ENCODE results near the gene TCF7L1.
"Not testable (repeated sequence)": the region's sequence is repeated elsewhere in the genome, so short reads cannot be mapped to it uniquely, and the experiment has no call there.

TCF7L1 gene

GRCh38 chr2:85143463-85144082 lies 10.4 kb downstream of the TCF7L1 start:
- POLR2A ChIA-PET: interaction anchor here (0.7 kb wide), 1 partner anchor 21 kb away, joined by 3 read pairs; no protein-coding TSS in a partner anchor
- CTCF ChIA-PET: interaction anchor here (0.8 to 2.9 kb wide), 7 partner anchors 11 to 157 kb away, joined by 3 to 8 read pairs (median 5); no protein-coding TSS in a partner anchor
- no peak for DNase-seq (ENCODE audit: low read depth, low spot score)
- no peak for TF ChIP-seq CTCF (IDR thresholded peaks at IDR 0.05; ENCODE audit: insufficient read depth, low read length, missing control alignments)
- H3K4me3 ChIP-seq (ENCODE audit: low read depth, low read length): no peak overlapping the region

DNA sequence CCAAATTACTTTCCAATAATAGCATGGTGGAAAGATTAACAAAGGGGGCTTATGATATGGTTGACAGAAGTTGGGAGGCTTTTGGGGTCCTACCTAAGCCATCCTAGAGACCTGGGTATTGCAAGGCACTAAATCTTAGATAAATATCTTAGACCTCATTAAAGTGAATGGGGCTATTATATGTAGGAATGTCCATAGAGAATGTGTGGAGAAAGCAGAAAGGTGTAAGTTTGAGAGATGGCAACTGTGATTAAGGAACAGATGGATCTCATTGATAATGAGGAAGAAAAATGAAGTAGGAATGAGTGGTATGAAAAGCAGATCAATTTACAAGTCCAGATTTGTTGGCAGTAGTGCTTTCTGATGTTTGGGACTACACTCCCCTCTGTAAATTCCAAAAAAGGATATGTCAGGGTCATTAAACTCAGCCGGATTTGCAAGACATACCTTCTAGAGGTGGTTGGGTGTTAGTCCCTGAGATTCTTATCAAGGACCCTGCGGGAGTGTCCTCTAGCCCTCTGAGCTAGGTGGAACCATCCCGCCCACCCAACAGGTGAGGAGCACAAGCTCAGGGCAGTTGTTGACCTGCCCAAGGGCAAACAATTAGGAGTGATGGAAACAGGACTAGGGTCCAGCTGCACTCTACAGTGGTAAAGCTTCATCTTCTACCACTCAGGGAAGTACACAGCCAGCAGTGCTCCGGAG lies 12.1 kb downstream of the TCF7L1 start:
- ChIA-PET POLR2A (no interaction called here), CTCF (interaction anchor here (0.9 to 1.8 kb wide), 2 partner anchors 10 to 140 kb away, joined by 3 to 7 read pairs; no protein-coding TSS in a partner anchor)
- DNase-seq (ENCODE audit: low read depth, low spot score): no peak
- TF ChIP-seq CTCF (IDR thresholded peaks at IDR 0.05; ENCODE audit: insufficient read depth, low read length, missing control alignments): no peak
- H3K4me3 ChIP-seq (ENCODE audit: low read depth, low read length): no peak overlapping the region

- DNase-seq (ENCODE audit: low read depth, low spot score): no peak
- no peak overlapping the region for H3K4me3 ChIP-seq (ENCODE audit: low read depth, low read length)
- ChIA-PET CTCF (interaction anchor here (1.0 kb wide), 1 partner anchor 8 kb away, joined by 3 read pairs; no protein-coding TSS in a partner anchor), POLR2A (no interaction called here)
- no peak for TF ChIP-seq CTCF (IDR thresholded peaks at IDR 0.05; ENCODE audit: insufficient read depth, low read length, missing control alignments)
These were observed 15.0 kb downstream of the TCF7L1 start for GRCh38 chr2:85148190-85148589.

DNA sequence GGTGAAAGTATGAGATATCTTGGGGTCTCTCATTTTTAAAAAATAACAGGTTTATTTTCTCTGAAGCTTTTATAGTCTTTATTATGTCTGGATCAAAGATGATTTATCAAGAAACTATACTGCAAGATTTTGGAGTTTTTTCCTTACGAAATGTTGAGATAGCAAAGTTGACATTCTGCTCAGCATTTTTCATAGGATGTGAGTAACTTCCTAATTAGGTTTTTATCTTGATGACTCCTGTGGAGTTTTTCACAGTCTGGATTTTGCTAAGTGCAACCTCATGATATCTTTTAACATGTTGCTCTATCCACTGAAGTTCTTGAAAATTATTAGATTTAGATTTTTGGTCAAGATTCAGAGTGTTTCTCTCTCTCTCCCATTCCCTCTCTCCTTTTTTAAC lies 17.8 kb downstream of the TCF7L1 start:
- ChIA-PET POLR2A (no interaction called here), CTCF (interaction anchor here (0.6 to 2.5 kb wide), 4 partner anchors 11 to 134 kb away, joined by 3 to 11 read pairs (median 6); no protein-coding TSS in a partner anchor)
- no peak for DNase-seq (ENCODE audit: low read depth, low spot score)
- TF ChIP-seq CTCF (IDR thresholded peaks at IDR 0.05; ENCODE audit: insufficient read depth, low read length, missing control alignments): no peak
- no peak overlapping the region for H3K4me3 ChIP-seq (ENCODE audit: low read depth, low read length)

- no peak for DNase-seq (ENCODE audit: low read depth, low spot score)
- CTCF ChIA-PET: interaction anchor here (2.4 kb wide), 1 partner anchor 9 kb away, joined by 10 read pairs; no protein-coding TSS in a partner anchor
- H3K4me3 ChIP-seq (ENCODE audit: low read depth, low read length): no peak overlapping the region
- POLR2A ChIA-PET: no interaction called here
- TF ChIP-seq CTCF (IDR thresholded peaks at IDR 0.05; ENCODE audit: insufficient read depth, low read length, missing control alignments): no peak
These were observed 19.7 kb downstream of the TCF7L1 start for GRCh38 chr2:85152895-85153294.

DNA sequence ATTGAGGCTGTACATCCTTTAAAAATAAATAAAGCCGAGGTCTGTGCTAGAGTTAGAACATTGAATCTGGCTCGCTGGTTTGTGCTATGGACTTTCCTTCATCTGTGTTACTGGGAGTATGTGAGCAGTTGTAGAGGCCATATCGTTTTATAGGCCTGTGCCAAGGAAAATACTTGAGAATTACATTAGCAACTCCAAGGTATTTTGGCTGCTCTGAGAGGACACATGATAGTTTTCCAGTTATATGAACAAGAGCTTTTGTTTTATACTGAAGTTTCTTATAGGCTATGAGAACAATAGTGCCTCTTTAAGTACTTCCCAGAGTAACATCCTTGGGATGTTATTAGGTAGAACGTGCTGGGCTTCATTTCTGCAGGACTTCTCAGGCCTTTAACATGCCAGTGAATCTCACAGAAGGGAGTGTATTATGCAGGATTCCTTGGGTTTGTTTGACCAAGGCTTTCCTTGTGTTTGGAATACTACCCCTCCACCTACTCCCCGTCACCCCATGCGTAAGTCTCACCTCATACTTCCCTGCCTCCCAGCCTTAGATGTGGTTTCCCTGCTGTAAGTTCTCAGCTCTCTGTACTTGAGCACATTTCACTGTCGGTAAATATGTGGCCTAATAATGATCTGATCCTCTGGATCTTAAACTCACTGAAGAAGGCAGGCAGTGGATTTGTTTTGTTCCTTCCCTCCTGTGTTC lies 21.0 kb downstream of the TCF7L1 start:
- DNase-seq (ENCODE audit: low read depth, low spot score): no peak
- H3K4me3 ChIP-seq (ENCODE audit: low read depth, low read length): no peak overlapping the region
- CTCF ChIA-PET: interaction anchor here (1.0 kb wide), 1 partner anchor 113 kb away, joined by 4 read pairs; no protein-coding TSS in a partner anchor
- no peak for TF ChIP-seq CTCF (IDR thresholded peaks at IDR 0.05; ENCODE audit: insufficient read depth, low read length, missing control alignments)
- POLR2A ChIA-PET: no interaction called here

DNA sequence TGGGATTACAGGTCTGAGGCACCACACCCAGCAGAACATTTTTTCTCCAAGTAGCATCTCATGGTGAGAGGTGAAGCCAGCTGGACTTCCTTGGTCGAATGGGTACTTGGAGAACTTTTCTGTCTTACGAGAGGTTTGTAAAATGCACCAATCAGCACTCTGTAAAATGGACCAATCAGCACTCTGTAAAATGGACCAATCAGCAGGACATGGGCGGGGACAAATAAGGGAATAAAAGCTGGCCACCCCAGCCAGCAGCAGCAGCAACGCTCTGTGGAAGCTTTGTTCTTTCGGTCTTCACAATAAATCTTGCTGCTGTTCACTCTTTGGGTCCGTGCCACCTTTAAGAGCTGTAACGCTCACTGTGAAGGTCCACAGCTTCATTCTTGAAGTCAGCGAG lies 21.9 kb downstream of the TCF7L1 start:
- CTCF ChIA-PET: interaction anchor here (0.8 to 1.8 kb wide), 2 partner anchors 21 to 111 kb away, joined by 3 to 4 read pairs; no protein-coding TSS in a partner anchor
- POLR2A ChIA-PET; DNase-seq (ENCODE audit: low read depth, low spot score); H3K4me3 ChIP-seq (ENCODE audit: low read depth, low read length): not testable (repeated sequence)

Measured in AG04449 (cell line).